ENCODE results near the gene PON3. TPM values are rescaled to one million over a fixed set of nuclear protein-coding genes. Genes with fewer than 3 reads are reported as not detected.

Gene PON3
- 1.4 TPM for total RNA-seq

DNA sequence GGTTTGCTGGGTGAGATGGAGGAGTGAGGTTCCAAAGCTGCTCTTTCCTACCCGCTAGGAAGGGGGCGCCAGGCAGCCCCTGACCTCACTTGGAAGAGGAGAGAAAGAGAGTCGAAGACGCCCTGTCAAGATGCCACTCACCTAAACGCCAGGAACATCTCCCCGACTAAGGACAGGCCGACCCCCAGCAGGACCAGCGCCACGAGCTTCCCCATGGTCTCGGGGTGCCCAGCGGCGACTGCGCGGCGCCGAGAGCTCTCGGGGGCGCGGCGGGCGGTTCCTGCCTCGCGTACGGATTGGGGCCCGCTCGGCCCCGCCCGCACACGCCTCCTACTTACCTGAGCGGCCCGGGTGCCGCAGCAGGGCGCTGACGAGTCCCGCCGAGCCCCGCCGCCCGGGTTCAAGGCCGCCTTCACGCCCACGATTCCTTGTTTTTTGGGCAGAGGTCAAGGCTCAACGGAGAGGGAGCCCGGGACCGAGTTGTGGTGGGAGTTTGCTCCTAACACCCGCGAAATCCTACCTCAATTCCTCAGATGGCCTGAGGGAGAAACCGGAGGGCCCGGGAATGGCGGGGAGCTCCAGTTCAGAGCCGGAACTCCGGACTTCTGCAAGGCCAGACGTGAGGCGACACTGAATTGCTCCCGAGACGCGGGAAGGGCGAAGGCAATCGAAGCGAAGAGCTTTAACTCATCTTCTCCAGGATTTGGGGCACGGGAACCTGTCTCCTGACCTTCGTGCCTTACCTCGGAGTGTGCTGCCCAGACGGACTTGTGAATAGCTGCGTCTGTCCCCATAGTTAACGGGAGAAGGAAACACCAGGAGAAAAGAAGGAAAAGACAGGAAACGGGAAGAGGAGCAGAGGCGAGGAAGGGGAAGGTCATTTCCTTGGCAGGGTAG lies at the start of gene PON3:
Gene PON3 (minus strand): TSS at position 240 of the 897 bp plus-strand sequence. CDS start 25 bp downstream, at position 215.

DNA sequence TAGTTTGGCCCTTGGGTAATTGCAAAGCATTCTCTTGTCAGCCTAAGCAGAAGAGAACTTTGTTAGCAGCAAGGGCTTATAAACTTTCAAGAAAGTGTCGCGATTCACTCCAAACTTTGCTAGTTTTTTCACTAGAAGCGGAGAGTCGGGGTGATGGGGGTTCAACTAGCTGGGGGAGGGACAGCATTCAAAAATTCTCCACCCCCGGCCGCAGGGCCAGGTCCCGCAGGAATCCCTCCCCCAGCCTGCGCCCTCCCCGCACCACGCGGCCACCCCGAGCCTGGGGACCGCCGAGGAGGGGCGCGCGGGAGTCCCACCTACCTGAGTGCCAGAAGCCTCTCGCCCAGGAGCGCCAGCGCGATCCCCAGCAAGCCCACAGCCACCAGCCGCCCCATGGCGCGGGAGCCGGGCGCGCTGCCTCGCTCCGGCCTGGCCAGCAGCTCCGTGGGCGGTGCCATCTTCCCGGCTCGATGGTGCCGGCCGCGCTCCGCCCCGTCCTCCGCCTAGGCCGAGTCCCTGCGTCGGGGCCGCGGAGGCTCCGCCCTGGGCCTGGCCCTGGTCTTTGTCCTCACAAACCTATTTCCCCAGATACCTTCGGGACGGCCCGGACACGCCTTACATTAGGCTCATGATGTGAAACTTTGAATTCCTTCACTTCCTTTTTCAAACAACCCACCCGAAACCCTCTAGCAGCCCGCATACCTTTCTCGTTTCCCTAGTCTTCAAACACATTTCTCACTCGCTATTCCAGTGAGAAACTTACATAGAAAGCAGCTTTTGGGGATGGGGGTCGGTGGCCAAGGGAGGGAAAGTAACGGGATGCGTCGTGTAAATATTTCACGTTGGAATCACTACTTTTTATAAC lies 38.6 kb upstream of the PON3 start, which contains the start of gene PON2:
Gene PON2 (minus strand): TSS at position 472 of the 865 bp plus-strand sequence. CDS start 77 bp downstream, at position 395.

DNA sequence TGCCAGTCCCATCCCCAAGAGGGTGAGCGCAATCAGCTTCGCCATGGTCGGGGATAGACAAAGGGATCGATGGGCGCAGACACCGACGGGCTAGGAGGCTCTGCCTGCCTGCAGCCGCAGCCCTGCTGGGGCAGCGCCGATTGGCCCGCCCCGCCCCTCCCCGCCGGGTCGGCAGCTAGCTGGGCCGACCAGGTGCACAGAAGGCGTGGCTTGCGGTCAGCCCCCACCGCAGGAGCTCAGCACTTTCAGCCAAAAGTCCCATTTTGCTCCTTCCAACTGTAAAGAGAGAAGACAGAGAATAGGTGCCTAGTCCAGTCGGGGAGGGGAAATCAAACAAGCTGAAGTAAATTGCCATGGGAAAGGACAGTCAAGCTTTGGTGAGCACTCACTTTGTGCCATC lies 71.7 kb downstream of the PON3 start, which contains the start of gene PON1:
Gene PON1 (minus strand): TSS at position 102 of the 400 bp plus-strand sequence. CDS start 57 bp downstream, at position 45.

Other genes with a start within 250 kb of the PON3 start
- not detected for gene PON1, start 71.8 kb downstream of the PON3 start, total RNA-seq
- 109 TPM for gene PON2, start 38.7 kb upstream of the PON3 start, total RNA-seq
- gene ASB4, start 89.6 kb upstream of the PON3 start, total RNA-seq, result 1.0 TPM
- gene PDK4, start 200.1 kb upstream of the PON3 start, total RNA-seq, result 8.9 TPM

Data from camera-type eye (tissue), 1 donor.